HFFc6 (cell line): Measurements from ENCODE around the gene GNA15. TPM values are rescaled to one million over a fixed set of nuclear protein-coding genes. Genes with fewer than 3 reads are reported as not detected.
"Not testable (repeated sequence)": the region's sequence is repeated elsewhere in the genome, so short reads cannot be mapped to it uniquely, and the experiment has no call there.

Experiments
- DNase-seq: peaks from one replicate; pipeline ENCODE4 v3.0.0-alpha.2; 2018
- H3K27ac Mint-ChIP-seq: 2 replicates; pipeline ENCODE4 v1.8.0; 2020; ENCODE audit warnings: mild to moderate bottlenecking, mixed read lengths
- H3K27me3 Mint-ChIP-seq: 2 replicates; pipeline ENCODE4 v1.8.0; 2021; ENCODE audit warnings: mild to moderate bottlenecking, moderate library complexity, mixed read lengths; ENCODE audit not compliant: insufficient read depth
- H3K36me3 Mint-ChIP-seq: 2 replicates; pipeline ENCODE4 v1.8.0; 2021; ENCODE audit warnings: low read depth, mixed read lengths
- H3K4me1 Mint-ChIP-seq: 2 replicates; pipeline ENCODE4 v1.8.0; 2020; ENCODE audit warnings: low read depth, mixed read lengths
- H3K4me3 Mint-ChIP-seq: 2 replicates; pipeline ENCODE4 v1.8.0; 2020; ENCODE audit warnings: mild to moderate bottlenecking, moderate library complexity, mixed read lengths
- H3K9me3 Mint-ChIP-seq: 2 replicates; pipeline ENCODE4 v1.8.0; 2020; ENCODE audit warnings: mild to moderate bottlenecking, mixed read lengths
- CTCF ChIP-seq: fragments of 200-600 bp; sonication (generic); IDR thresholded peaks from 2 replicates; pipeline ENCODE4 v1.5.0; 2021; ENCODE audit warnings: antibody characterized with exemption, mild to moderate bottlenecking
- total RNA-seq, 6 experiments: library from RNA; stranded (reverse); fragmentation: NEBNext Ultra II Directional; extraction: Animal tissue kit (Norgen Biotek cat#: 25700); gene quantifications; 2 replicates in 1 of 6; 3 replicates in 5 of 6; pipeline ENCODE4 v1.2.3, GENCODE V29; 2021

Gene GNA15
- total RNA-seq, 6 experiments from 2014 or later: not detected

- H3K27me3 Mint-ChIP-seq: no peaks in the 10 kb centered on the region
- no peak overlapping the region for H3K4me3 Mint-ChIP-seq
- H3K4me1 Mint-ChIP-seq: no peaks in the 10 kb centered on the region
- H3K27ac Mint-ChIP-seq: no peak overlapping the region
- peaks cover 5% of the 10 kb centered on the region for H3K36me3 Mint-ChIP-seq
- TF ChIP-seq CTCF: no peak
- DNase-seq: no peak
- no peaks in the 10 kb centered on the region for H3K9me3 Mint-ChIP-seq
Measured at GRCh38 chr19:3153286-3154230, 17.7 kb downstream of the GNA15 start.

- H3K9me3 Mint-ChIP-seq, DNase-seq, H3K36me3 Mint-ChIP-seq, H3K27me3 Mint-ChIP-seq, H3K4me1 Mint-ChIP-seq, H3K27ac Mint-ChIP-seq, H3K4me3 Mint-ChIP-seq: not testable (repeated sequence)
Measured at GRCh38 chr19:3154447-3154846, 18.6 kb downstream of the GNA15 start.

GRCh38 chr19:3154957-3155736, 19.3 kb downstream of the GNA15 start:
- Mint-ChIP-seq H3K4me3 (no peak overlapping the region), H3K4me1 (no peaks in the 10 kb centered on the region), H3K27me3 (no peaks in the 10 kb centered on the region; the same call in 1 of the 2 replicates), H3K9me3 (peaks cover under 1% of the 10 kb centered on the region; the same call in 1 of the 2 replicates), H3K36me3 (peaks cover 5% of the 10 kb centered on the region), H3K27ac (no peak overlapping the region)
- TF ChIP-seq CTCF: no peak
- DNase-seq: peak; percentile 99

GRCh38 chr19:3157096-3157845, 21.4 kb downstream of the GNA15 start:
- Mint-ChIP-seq H3K9me3 (peaks cover 4% of the 10 kb centered on the region; the same call in 1 of the 2 replicates), H3K27me3 (peaks cover 1% of the 10 kb centered on the region; the same call in 1 of the 2 replicates), H3K4me3 (no peak overlapping the region), H3K4me1 (peaks cover 8% of the 10 kb centered on the region), H3K27ac (no peak overlapping the region), H3K36me3 (peaks cover 5% of the 10 kb centered on the region)
- no peak for DNase-seq
- TF ChIP-seq CTCF: no peak

GRCh38 chr19:3159565-3159964, 23.7 kb downstream of the GNA15 start:
- Mint-ChIP-seq H3K27ac (no peak overlapping the region), H3K4me1 (peaks cover 15% of the 10 kb centered on the region), H3K9me3 (peaks cover 4% of the 10 kb centered on the region; the same call in 1 of the 2 replicates), H3K27me3 (peaks cover 1% of the 10 kb centered on the region; the same call in 1 of the 2 replicates), H3K36me3 (peaks cover 5% of the 10 kb centered on the region), H3K4me3 (no peak overlapping the region)
- no peak for TF ChIP-seq CTCF
- DNase-seq: no peak
